ENCODE data around the gene CCDC116. TPM values are rescaled to one million over a fixed set of nuclear protein-coding genes. Genes with fewer than 3 reads are reported as not detected.
"Not testable (repeated sequence)": the region's sequence is repeated elsewhere in the genome, so short reads cannot be mapped to it uniquely, and the experiment has no call there.

Gene CCDC116
- polyA plus RNA-seq, 3 donors = 0.15 to 1.0 (median 0.67) TPM

DNA sequence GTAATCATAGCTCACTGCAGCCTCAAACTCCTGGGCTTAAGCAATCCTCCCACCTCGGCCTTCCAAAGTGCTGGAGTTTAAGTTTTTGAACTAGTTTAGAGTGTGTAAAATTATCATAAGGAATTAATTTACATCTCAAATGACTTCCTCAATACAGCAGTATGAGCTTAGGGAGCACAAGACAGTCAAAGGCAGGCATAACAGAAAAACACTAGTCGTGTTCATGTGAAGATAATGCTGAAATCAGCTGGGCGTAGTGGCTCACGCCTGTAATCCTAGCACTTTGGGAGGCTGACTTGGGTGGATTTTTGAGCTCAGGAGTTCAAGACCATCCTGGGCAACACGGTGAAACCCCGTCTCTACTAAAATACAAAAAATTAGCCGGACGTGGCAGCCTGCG, 28.6 kb upstream of the CCDC116 start:
- WGBS, 3 donors = 83 to 87% (median 86%) methylated on average over 9 of the region's 9 CpGs
- no peak overlapping the region for H3K27ac ChIP-seq (ENCODE audit: low read depth, low read length)

- H3K27ac ChIP-seq (ENCODE audit: low read depth, low read length) = no peak overlapping the region
- WGBS, 3 donors = 97 to 98% (median 98%) methylated on average over 7 of the region's 7 CpGs
These were observed 26.5 kb upstream of the CCDC116 start for GRCh38 chr22:21605887-21606564.

GRCh38 chr22:21606775-21607174, 25.8 kb upstream of the CCDC116 start:
- no peak overlapping the region for H3K27ac ChIP-seq (ENCODE audit: low read depth, low read length)
- 95 to 98% (median 96%) methylated on average over 8 of the region's 8 CpGs for WGBS, 3 donors

DNA sequence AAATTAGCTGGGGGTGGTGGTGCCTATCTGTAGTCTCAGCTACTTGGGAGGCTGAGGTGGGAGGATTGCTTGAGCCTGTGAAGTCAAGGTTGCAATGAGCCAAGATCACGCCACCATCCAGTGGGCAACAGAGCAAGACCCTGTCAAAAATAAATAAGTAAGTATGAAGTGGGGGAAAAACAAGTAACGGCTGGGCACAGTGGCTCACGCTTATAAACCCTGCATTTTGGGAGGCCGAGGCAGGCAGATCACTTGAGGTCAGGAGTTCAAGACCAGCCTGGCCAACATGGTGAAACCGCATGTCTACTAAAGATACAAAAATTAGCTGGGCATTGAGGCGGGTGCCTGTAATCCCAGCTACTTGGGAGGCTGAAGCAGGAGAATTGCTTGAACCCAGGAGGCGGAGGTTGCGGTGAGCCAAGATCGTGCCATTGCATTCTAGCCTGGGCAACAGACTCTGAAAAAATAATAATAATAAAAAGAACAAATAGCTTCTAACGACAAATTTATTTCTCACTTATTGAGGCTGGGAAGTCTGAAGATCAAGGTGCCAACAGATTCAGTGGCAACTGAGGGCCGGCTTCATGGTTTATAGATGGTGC, 22.9 kb upstream of the CCDC116 start:
- 97 to 98% (median 97%) methylated on average over 11 of the region's 11 CpGs for WGBS, 3 donors
- H3K27ac ChIP-seq (ENCODE audit: low read depth, low read length) = not testable (repeated sequence)

GRCh38 chr22:21611210-21611977, 21.2 kb upstream of the CCDC116 start:
- 86 to 91% (median 87%) methylated on average over 4 of the region's 4 CpGs for WGBS, 3 donors
- H3K27ac ChIP-seq (ENCODE audit: low read depth, low read length) = no peak overlapping the region

- no peak overlapping the region for H3K27ac ChIP-seq (ENCODE audit: low read depth, low read length)
These were observed 19.7 kb upstream of the CCDC116 start for GRCh38 chr22:21612858-21613257.

GRCh38 chr22:21613553-21614233, 18.9 kb upstream of the CCDC116 start:
- 70 to 94% (median 92%) methylated on average over 4 of the region's 4 CpGs for WGBS, 3 donors

More at GRCh38 chr22:21612858-21613257, 19.7 kb upstream of the CCDC116 start:
- 87 to 92% (median 88%) methylated on average over 7 of the region's 7 CpGs for WGBS, 3 donors

GRCh38 chr22:21615731-21616130, 16.8 kb upstream of the CCDC116 start:
- 47 to 85% (median 79%) methylated on average over 4 of the region's 4 CpGs for WGBS, 3 donors
- H3K27ac ChIP-seq (ENCODE audit: low read depth, low read length) = no peak overlapping the region

More at GRCh38 chr22:21613553-21614233, 18.9 kb upstream of the CCDC116 start:
- H3K27ac ChIP-seq (ENCODE audit: low read depth, low read length) = no peak overlapping the region

DNA sequence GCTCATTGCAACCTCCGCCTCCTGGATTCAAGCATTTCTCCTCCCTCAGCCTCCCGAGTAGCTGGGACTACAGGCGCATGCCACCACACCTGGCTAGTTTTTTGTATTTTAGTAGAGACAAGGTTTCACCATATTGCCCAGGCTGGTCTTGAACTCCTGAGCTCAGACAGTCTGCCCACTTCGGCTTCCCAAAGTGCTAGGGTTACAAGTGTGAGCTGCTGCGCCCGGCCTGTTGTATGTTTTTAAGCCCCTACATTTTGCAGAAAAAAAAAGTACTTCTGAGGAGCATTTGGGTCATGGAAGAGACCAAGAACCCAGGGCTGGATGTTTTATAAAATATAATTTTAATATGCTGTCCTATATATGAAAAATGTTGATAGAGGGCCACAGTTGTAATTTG, 15.2 kb upstream of the CCDC116 start:
- not testable (repeated sequence) for H3K27ac ChIP-seq (ENCODE audit: low read depth, low read length)
- WGBS, 3 donors = 95 to 98% (median 96%) methylated on average over 6 of the region's 6 CpGs

DNA sequence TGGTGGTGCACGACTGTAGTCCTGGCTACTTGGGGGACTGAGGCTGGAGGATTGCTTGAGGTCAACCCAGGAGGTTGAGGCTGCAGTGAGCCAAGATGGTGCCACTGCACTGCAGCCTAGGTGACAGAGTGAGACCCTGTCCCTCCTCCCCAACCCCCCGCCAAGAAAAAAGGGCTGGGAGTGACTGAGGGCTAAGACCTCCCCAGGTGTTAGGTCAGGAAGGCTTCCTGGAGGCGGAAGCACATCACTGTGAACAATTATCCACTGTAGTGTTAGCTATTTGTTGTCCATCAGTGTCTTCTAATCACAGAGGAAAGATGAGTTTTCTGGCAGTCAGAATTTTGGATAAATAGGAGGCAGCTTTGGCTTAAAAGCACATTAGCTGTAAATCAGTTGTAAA, 11.5 kb upstream of the CCDC116 start:
- H3K27ac ChIP-seq (ENCODE audit: low read depth, low read length) = no peak overlapping the region
- 75 to 95% (median 93%) methylated on average over 3 of the region's 3 CpGs for WGBS, 3 donors

- 50 to 76% (median 59%) methylated on average over 17 of the region's 17 CpGs for WGBS, 3 donors
These were observed 10.3 kb upstream of the CCDC116 start for GRCh38 chr22:21622011-21622918.

GRCh38 chr22:21622919-21623647, 9.5 kb upstream of the CCDC116 start:
- H3K27ac ChIP-seq (ENCODE audit: low read depth, low read length) = no peak overlapping the region
- WGBS, 3 donors = 86 to 90% (median 90%) methylated on average over 23 of the region's 23 CpGs

More at GRCh38 chr22:21622011-21622918, 10.3 kb upstream of the CCDC116 start:
- no peak overlapping the region for H3K27ac ChIP-seq (ENCODE audit: low read depth, low read length)

DNA sequence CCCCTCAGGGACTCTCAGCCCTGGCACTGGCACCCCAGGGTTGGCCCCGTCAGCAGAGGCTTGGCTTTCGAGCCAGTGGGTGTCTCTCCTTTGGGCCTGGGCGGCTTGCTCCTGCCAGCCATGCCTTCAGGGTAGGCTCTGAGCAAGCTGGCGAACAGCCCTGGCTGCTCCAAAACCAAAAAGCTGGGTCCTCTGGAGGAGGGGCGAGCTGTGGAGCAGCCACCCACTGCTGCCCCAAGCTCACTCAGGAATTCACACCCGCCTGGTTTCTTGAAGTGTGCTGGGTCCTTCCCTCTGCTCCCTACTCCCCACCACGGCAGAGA, 9.0 kb upstream of the CCDC116 start:
- no peak overlapping the region for H3K27ac ChIP-seq (ENCODE audit: low read depth, low read length)

GRCh38 chr22:21624120-21624879, 8.3 kb upstream of the CCDC116 start:
- WGBS, 3 donors = 48 to 75% (median 71%) methylated on average over 8 of the region's 8 CpGs
- no peak overlapping the region for H3K27ac ChIP-seq (ENCODE audit: low read depth, low read length)

More for the DNA sequence above, 9.0 kb upstream of the CCDC116 start:
- WGBS, 3 donors = 83 to 87% (median 84%) methylated on average over 7 of the region's 7 CpGs

- 77 to 83% (median 78%) methylated on average over 12 of the region's 12 CpGs for WGBS, 3 donors
- no peak overlapping the region for H3K27ac ChIP-seq (ENCODE audit: low read depth, low read length)
These were observed 7.4 kb upstream of the CCDC116 start for GRCh38 chr22:21624880-21625791.
